SK-N-SH treated with all-trans-retinoic acid at 6 μM for 48 hours (cell line): Measurements from ENCODE around the gene RFESD.

ENCODE experiments used
- ATAC-seq: fragments of 200-7000 bp; cut with Tn5 transposase; 3 replicates; pipeline ENCODE4 v1.9.1; 2020; ENCODE audit warnings: mild to moderate bottlenecking, moderate library complexity
- ARNTL ChIP-seq: fragments of 450-650 bp; formaldehyde crosslinking; IDR thresholded peaks from 2 replicates; pipeline ENCODE4 v1.5.0; 2020; ENCODE audit warnings: low read depth, mild to moderate bottlenecking, moderate library complexity, borderline replicate concordance
- BACH2 ChIP-seq: fragments of 250-450 bp; sonication (Bioruptor Pico); IDR thresholded peaks from 2 replicates; pipeline ENCODE4 v1.9.0; 2021; ENCODE audit warnings: mild to moderate bottlenecking, borderline replicate concordance
- CSDC2 ChIP-seq: fragments of 250-450 bp; sonication (Bioruptor Pico); IDR thresholded peaks from 2 replicates; pipeline ENCODE4 v1.5.0; 2020; ENCODE audit warnings: mild to moderate bottlenecking, moderate library complexity
- GLIS3 ChIP-seq: fragments of 250-450 bp; sonication (Bioruptor Pico); IDR thresholded peaks from 2 replicates; pipeline ENCODE4 v1.5.0; 2020; ENCODE audit warnings: mild to moderate bottlenecking, moderate library complexity
- ISL1 ChIP-seq: fragments of 250-450 bp; sonication (Bioruptor Pico); IDR thresholded peaks from 2 replicates; pipeline ENCODE4 v2.1.2; 2022; ENCODE audit warnings: mild to moderate bottlenecking, moderate library complexity
- OSR1 ChIP-seq: fragments of 250-450 bp; sonication (Bioruptor Pico); IDR thresholded peaks from 2 replicates; pipeline ENCODE4 v1.8.0; 2022; ENCODE audit warnings: moderate library complexity, mild to moderate bottlenecking, inconsistent platforms
- POU6F1 ChIP-seq: fragments of 250-450 bp; sonication (Bioruptor Pico); IDR thresholded peaks from 2 replicates; pipeline ENCODE4 v1.8.0; 2021; ENCODE audit warnings: low read depth, mild to moderate bottlenecking, moderate library complexity, borderline replicate concordance
- RARB ChIP-seq: fragments of 250-450 bp; sonication (Bioruptor Pico); IDR thresholded peaks from 2 replicates; pipeline ENCODE4 v1.8.0; 2021; ENCODE audit warnings: mild to moderate bottlenecking, moderate library complexity
- SNAI2 ChIP-seq: fragments of 250-450 bp; sonication (Bioruptor Pico); IDR thresholded peaks from 2 replicates; pipeline ENCODE4 v1.5.0; 2020; ENCODE audit warnings: mild to moderate bottlenecking, moderate library complexity
- TCF4 ChIP-seq: fragments of 250-450 bp; sonication (Bioruptor Pico); IDR thresholded peaks from 2 replicates; pipeline ENCODE4 v1.8.0; 2021; ENCODE audit warnings: mild to moderate bottlenecking, moderate library complexity, borderline replicate concordance
- TOX ChIP-seq: fragments of 250-450 bp; sonication (Bioruptor Pico); IDR thresholded peaks from 2 replicates; pipeline ENCODE4 v1.8.0; 2021; ENCODE audit warnings: mild to moderate bottlenecking, moderate library complexity, borderline replicate concordance
- TSHZ2 ChIP-seq: fragments of 250-450 bp; sonication (Bioruptor Pico); IDR thresholded peaks from 2 replicates; pipeline ENCODE4 v1.5.0; 2020; ENCODE audit warnings: mild to moderate bottlenecking, moderate library complexity
- ZC3H10 ChIP-seq: fragments of 250-450 bp; sonication (Bioruptor Pico); IDR thresholded peaks from 2 replicates; pipeline ENCODE4 v1.5.1; 2021; ENCODE audit warnings: mild to moderate bottlenecking, moderate library complexity
- ZFP3 ChIP-seq: fragments of 250-450 bp; sonication (Bioruptor Pico); IDR thresholded peaks from 2 replicates; pipeline ENCODE4 v1.5.0; 2020; ENCODE audit warnings: mild to moderate bottlenecking, moderate library complexity
- ZFP30 ChIP-seq: fragments of 450-650 bp; formaldehyde crosslinking; IDR thresholded peaks from 2 replicates; pipeline ENCODE4 v1.5.0; 2022; ENCODE audit warnings: mild to moderate bottlenecking, moderate library complexity
- ZNF565 ChIP-seq: fragments of 450-650 bp; formaldehyde crosslinking; conservative IDR thresholded peaks from 2 replicates; pipeline ENCODE4 v1.5.0; 2020; ENCODE audit warnings: low read depth, mild to moderate bottlenecking, moderate library complexity
- ZNF70 ChIP-seq: fragments of 450-650 bp; formaldehyde crosslinking; IDR thresholded peaks from 2 replicates; pipeline ENCODE4 v1.5.0; 2020; ENCODE audit warnings: mild to moderate bottlenecking, moderate library complexity
- ZNF8 ChIP-seq: fragments of 450-650 bp; formaldehyde crosslinking; IDR thresholded peaks from 2 replicates; pipeline ENCODE4 v1.5.0; 2020; ENCODE audit warnings: mild to moderate bottlenecking, moderate library complexity
- TF ChIP-seq, protein P1 (sequence below): fragments of 250-450 bp; sonication (Bioruptor Pico); IDR thresholded peaks from 2 replicates; pipeline ENCODE4 v1.5.1; 2020; ENCODE audit warnings: low read depth, mild to moderate bottlenecking, moderate library complexity
- TF ChIP-seq, protein P2 (sequence below): fragments of 250-450 bp; sonication (Bioruptor Pico); IDR thresholded peaks from 2 replicates; pipeline ENCODE4 v1.8.0; 2020; ENCODE audit warnings: mild to moderate bottlenecking, moderate library complexity, borderline replicate concordance

RFESD gene

DNA sequence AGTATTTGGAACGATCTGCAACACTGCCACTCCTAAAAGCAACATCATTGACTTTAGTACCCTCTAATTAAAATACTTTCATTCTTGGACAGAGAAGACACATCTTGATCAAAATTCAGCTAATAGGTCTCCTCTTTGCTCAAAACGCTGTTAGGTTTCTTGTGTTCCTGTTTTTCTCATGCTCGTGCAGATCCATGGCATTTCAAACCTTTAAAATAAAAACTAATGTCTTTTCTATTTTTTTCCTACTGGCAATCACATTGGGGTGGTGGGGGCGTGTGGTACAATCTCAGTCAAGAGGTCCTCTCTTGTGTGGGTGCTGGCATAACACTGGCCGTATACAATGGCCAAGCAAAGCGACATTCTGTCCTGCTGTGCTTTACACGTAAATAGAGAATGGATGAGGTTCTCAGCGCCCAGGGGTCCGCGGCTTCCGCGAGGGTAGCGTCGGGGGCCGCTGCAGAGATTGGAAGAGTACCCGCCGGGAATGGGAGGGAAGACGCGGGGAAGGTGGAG is 27.0 kb upstream of the RFESD start:
- TF ChIP-seq SNAI2 (CRISPR knock-in tag) (no peak), TCF4 (CRISPR knock-in tag) (no peak), ISL1 (CRISPR knock-in tag) (no peak)
- TF ChIP-seq, all 23 proteins: peak for 0
- no peak for ATAC-seq

- TF ChIP-seq POU6F1 (CRISPR knock-in tag): no peak
- TF ChIP-seq, protein P1, sequence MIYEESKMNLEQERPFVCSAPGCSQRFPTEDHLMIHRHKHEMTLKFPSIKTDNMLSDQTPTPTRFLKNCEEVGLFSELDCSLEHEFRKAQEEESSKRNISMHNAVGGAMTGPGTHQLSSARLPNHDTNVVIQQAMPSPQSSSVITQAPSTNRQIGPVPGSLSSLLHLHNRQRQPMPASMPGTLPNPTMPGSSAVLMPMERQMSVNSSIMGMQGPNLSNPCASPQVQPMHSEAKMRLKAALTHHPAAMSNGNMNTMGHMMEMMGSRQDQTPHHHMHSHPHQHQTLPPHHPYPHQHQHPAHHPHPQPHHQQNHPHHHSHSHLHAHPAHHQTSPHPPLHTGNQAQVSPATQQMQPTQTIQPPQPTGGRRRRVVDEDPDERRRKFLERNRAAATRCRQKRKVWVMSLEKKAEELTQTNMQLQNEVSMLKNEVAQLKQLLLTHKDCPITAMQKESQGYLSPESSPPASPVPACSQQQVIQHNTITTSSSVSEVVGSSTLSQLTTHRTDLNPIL (CRISPR knock-in tag): no peak
- no peak for TF ChIP-seq ZNF8 (CRISPR knock-in tag)
- no peak for TF ChIP-seq ZNF70 (CRISPR knock-in tag)
- TF ChIP-seq GLIS3 (CRISPR knock-in tag): no peak
- TF ChIP-seq ZC3H10: no peak
- TF ChIP-seq BACH2: no peak
- no peak for TF ChIP-seq ISL1 (CRISPR knock-in tag)
- TF ChIP-seq ZFP3: no peak
- no peak for TF ChIP-seq OSR1
- no peak for TF ChIP-seq RARB
- TF ChIP-seq ZFP30 (CRISPR knock-in tag): no peak
- no peak for TF ChIP-seq ZNF565 (CRISPR knock-in tag)
- no peak for TF ChIP-seq ARNTL
- TF ChIP-seq, protein P2, sequence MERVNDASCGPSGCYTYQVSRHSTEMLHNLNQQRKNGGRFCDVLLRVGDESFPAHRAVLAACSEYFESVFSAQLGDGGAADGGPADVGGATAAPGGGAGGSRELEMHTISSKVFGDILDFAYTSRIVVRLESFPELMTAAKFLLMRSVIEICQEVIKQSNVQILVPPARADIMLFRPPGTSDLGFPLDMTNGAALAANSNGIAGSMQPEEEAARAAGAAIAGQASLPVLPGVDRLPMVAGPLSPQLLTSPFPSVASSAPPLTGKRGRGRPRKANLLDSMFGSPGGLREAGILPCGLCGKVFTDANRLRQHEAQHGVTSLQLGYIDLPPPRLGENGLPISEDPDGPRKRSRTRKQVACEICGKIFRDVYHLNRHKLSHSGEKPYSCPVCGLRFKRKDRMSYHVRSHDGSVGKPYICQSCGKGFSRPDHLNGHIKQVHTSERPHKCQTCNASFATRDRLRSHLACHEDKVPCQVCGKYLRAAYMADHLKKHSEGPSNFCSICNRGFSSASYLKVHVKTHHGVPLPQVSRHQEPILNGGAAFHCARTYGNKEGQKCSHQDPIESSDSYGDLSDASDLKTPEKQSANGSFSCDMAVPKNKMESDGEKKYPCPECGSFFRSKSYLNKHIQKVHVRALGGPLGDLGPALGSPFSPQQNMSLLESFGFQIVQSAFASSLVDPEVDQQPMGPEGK (CRISPR knock-in tag): no peak
- TF ChIP-seq CSDC2 (CRISPR knock-in tag): no peak
- no peak for TF ChIP-seq TSHZ2 (CRISPR knock-in tag)
- ATAC-seq: peak; percentile 77
These were observed 26.3 kb upstream of the RFESD start, which contains the start of gene GPR150 for GRCh38 chr5:95620030-95620869. Gene GPR150 (plus strand): TSS chr5:95620087. CDS start chr5:95620276, 189 bp downstream.

DNA sequence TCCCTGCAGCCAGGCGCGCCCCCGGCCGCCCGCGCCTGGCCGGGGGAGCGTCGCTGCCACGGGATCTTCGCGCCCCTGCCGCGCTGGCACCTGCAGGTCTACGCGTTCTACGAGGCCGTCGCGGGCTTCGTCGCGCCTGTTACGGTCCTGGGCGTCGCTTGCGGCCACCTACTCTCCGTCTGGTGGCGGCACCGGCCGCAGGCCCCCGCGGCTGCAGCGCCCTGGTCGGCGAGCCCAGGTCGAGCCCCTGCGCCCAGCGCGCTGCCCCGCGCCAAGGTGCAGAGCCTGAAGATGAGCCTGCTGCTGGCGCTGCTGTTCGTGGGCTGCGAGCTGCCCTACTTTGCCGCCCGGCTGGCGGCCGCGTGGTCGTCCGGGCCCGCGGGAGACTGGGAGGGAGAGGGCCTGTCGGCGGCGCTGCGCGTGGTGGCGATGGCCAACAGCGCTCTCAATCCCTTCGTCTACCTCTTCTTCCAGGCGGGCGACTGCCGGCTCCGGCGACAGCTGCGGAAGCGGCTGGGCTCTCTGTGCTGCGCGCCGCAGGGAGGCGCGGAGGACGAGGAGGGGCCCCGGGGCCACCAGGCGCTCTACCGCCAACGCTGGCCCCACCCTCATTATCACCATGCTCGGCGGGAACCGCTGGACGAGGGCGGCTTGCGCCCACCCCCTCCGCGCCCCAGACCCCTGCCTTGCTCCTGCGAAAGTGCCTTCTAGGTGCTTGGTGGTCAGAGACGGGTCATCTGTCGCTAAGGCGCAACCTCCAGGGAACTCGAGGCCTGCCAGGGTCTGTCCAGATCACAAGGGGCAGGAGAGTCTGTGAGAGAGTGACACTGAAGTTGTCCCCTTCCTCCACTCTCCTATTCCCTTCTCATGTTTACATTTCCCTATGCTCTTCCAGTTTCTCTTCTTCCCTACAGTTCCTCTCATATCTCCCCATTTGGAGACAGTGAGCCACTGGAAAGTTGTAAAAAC is 25.4 kb upstream of the RFESD start:
- peak; percentile 79 for ATAC-seq

More for the DNA sequence above, 25.4 kb upstream of the RFESD start:
- no peak for TF ChIP-seq ZFP3
- TF ChIP-seq ZNF565 (CRISPR knock-in tag): no peak
- no peak for TF ChIP-seq SNAI2 (CRISPR knock-in tag)
- TF ChIP-seq TOX (CRISPR knock-in tag): no peak
